ENCODE data around the gene SDK2. TPM values are rescaled to one million over a fixed set of nuclear protein-coding genes. Genes with fewer than 3 reads are reported as not detected.
A peak's percentile ranks its signal among the peaks of the same experiment; 100 is the strongest.

The SDK2 gene
- total and polyA plus RNA-seq, 2 of the 8 experiments (the other 6 are each of a cell fraction or from before 2014, with no cell fraction given): 3.9 to 4.1 TPM

GRCh38 chr17:73595479-73595878 is 48.8 kb downstream of the SDK2 start:
- H3K14ac ChIP-seq (ENCODE audit: insufficient read length): no peak overlapping the region
- H4K20me1 ChIP-seq (replicated peaks in 1 of 2; ENCODE audit: control insufficient read depth in 1 of 2, insufficient read depth in 2 of 2, low read length in 2 of 2): peaks cover 0 to 5% of the 10 kb centered on the region in 2 experiments
- no peak overlapping the region for H4K91ac ChIP-seq (replicated peaks; ENCODE audit: insufficient read length, low read length)
- ChIA-PET CTCF (ENCODE audit: partially characterized antibody) (interaction anchor here (0.6 to 4.7 kb wide), 16 partner anchors 10 to 604 kb away, joined by 3 to 40 read pairs (median 5); partner anchors contain the start of gene SDK2), POLR2A (ENCODE audit: partially characterized antibody) (interaction anchor here (1.1 kb wide), 1 partner anchor 18 kb away, joined by 3 read pairs; no protein-coding TSS in a partner anchor)
- no peak overlapping the region for H3K4ac ChIP-seq (replicated peaks; ENCODE audit: insufficient read length, low read depth, low read length)
- H3K23me2 ChIP-seq (ENCODE audit: low read depth, low read length): no peaks in the 10 kb centered on the region; the same call in 1 of the 2 replicates
- H2BK12ac ChIP-seq (ENCODE audit: low read depth, low read length): peak overlapping the region; percentile 60; the same call in 1 of the 2 replicates
- 51% methylated on average over 6 of the region's 6 CpGs; no CpG with 5 or more reads in 1 of the 2 experiments for WGBS, 2 experiments (ENCODE audit: extremely low coverage in 1 of 2, insufficient coverage in 1 of 2, insufficient read length in 1 of 2, insufficient replicate concordance in 2 of 2, low coverage in 1 of 2, low lambda C conversion rate in 2 of 2, missing lambda C conversion rate in 1 of 2)
- no peaks in the 10 kb centered on the region for H3K9me3 ChIP-seq (ENCODE audit: insufficient read depth in 2 of 2, low read depth in 1 of 2, low read length in 1 of 2)
- H3K4me1 ChIP-seq (replicated peaks in 1 of 4; ENCODE audit: control insufficient read depth in 3 of 4, insufficient read depth in 4 of 4, low read length in 3 of 4): peaks cover 0 to 5% (median 2%) of the 10 kb centered on the region in 4 experiments; a peak in 5 of 7 replicates
- no peak overlapping the region for H4K8ac ChIP-seq (ENCODE audit: extremely low read depth, insufficient read depth, low read length)
- no peak overlapping the region; the same call in 1 of the 2 replicates for H2BK15ac ChIP-seq (ENCODE audit: low read length)
- peak in 1 of 2 experiments; percentile 85 for DNase-seq (ENCODE audit: low read depth in 1 of 2, low spot score in 2 of 2)
- no peak overlapping the region for H3K23ac ChIP-seq (ENCODE audit: insufficient read length)
- H3K27ac ChIP-seq (ENCODE audit: low read depth, low read length): no peak overlapping the region
- H3K36me3 ChIP-seq (ENCODE audit: control insufficient read depth in 2 of 4, insufficient read depth in 4 of 4, low read length in 3 of 4): no peaks in the 10 kb centered on the region; a peak in 1 of 8 replicates
- FAIRE-seq: no peak
- no peak overlapping the region for H2AK5ac ChIP-seq (ENCODE audit: low read depth, low read length)
- H3K56ac ChIP-seq (replicated peaks; ENCODE audit: insufficient read length, low read depth, low read length): no peak overlapping the region
- no peak overlapping the region for H3K18ac ChIP-seq (ENCODE audit: extremely low read depth, low read length)
- no peaks in the 10 kb centered on the region for H3K27me3 ChIP-seq (replicated peaks in 1 of 4; ENCODE audit: control insufficient read depth in 3 of 4, extremely low read depth in 1 of 4, insufficient read depth in 3 of 4, low read length in 3 of 4)
- H3K9ac ChIP-seq (replicated peaks in 1 of 4; ENCODE audit: extremely low read depth in 1 of 4, low read depth in 3 of 4, low read length in 3 of 4): no peak overlapping the region
- H3K79me2 ChIP-seq (ENCODE audit: control insufficient read depth in 1 of 2, insufficient read depth in 2 of 2, low read length in 2 of 2): no peaks in the 10 kb centered on the region
- H2BK120ac ChIP-seq (replicated peaks; ENCODE audit: low read depth, low read length): no peak overlapping the region
- H2BK20ac ChIP-seq (ENCODE audit: low read length): no peak overlapping the region
- H4K5ac ChIP-seq (ENCODE audit: insufficient read length, low read depth, low read length): peak overlapping the region; percentile 13
- peak overlapping the region; percentile 52; the same call in 1 of the 2 replicates for H2BK5ac ChIP-seq (ENCODE audit: low read depth, low read length)
- H3K4me3 ChIP-seq (ENCODE audit: extremely low read depth in 1 of 4, insufficient read depth in 2 of 4, low read depth in 3 of 4, low read length in 4 of 4): no peak overlapping the region
- 0 out of 2 replicates have a peak, but pooled peaks cover 4% of the 10 kb centered on the region for H3K79me1 ChIP-seq (ENCODE audit: low read depth, low read length)
- H3K4me2 ChIP-seq (ENCODE audit: insufficient read depth in 1 of 2, low read depth in 2 of 2, low read length in 2 of 2): no peak overlapping the region
- H2AFZ ChIP-seq (ENCODE audit: low read length): no peak overlapping the region
- TF ChIP-seq SP2 (IDR thresholded peaks at IDR 0.05; ENCODE audit: low read length): no peak
